ENCODE data around the gene IFRD2. TPM values are rescaled to one million over a fixed set of nuclear protein-coding genes. Genes with fewer than 3 reads are reported as not detected.
A peak's percentile ranks its signal among the peaks of the same experiment; 100 is the strongest.

Gene IFRD2
- total and polyA plus RNA-seq, 2 experiments from 2014 or later = 80.8 to 91.5 TPM

DNA sequence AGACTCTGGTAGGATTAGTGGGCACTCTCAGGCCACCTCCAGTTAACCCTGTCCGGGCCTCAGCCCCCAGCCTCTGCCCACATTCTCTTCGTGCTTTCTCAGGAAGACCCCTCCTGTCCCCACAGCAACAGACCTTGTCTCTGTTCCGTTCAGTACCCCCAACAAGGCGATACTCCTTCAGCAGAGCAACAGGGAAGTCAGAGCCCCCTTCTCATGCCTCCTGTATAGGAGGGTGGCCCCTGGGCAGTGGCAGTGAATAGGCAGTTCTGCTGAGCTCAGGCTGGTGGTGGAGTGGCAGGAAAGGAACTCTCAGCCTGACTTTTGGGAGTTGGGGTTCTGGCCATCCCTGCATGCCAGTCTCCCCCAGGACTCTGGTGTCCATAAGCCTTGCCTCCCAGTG, 22.8 kb downstream of the IFRD2 start:
- no peak for DNase-seq (ENCODE audit: low spot score)
- ATAC-seq = no peak
- Mint-ChIP-seq H3K4me1 (peaks cover 56% of the 10 kb centered on the region), H3K27ac (peak overlapping the region; percentile 5; the same call in 1 of the 2 replicates), H3K36me3 (ENCODE audit: low read depth) (no peaks in the 10 kb centered on the region), H3K4me3 (no peak overlapping the region; the same call in 2 of the 3 replicates), H3K27me3 (ENCODE audit: insufficient read depth, low read depth, poor library complexity) (peaks cover 29% of the 10 kb centered on the region), H3K9me3 (no peaks in the 10 kb centered on the region)
- no peaks in the 10 kb centered on the region for H4K20me1 ChIP-seq (replicated peaks; ENCODE audit: insufficient read depth)
- peaks cover 45% of the 10 kb centered on the region for H3K4me1 ChIP-seq (ENCODE audit: insufficient read depth)
- H2AFZ ChIP-seq = no peak overlapping the region
- no peaks in the 10 kb centered on the region for H3K9me2 ChIP-seq (ENCODE audit: insufficient read depth)
- H3K36me3 ChIP-seq (ENCODE audit: insufficient read depth) = no peaks in the 10 kb centered on the region
- no peak overlapping the region for H3K4me2 ChIP-seq
- TF ChIP-seq, protein P1, sequence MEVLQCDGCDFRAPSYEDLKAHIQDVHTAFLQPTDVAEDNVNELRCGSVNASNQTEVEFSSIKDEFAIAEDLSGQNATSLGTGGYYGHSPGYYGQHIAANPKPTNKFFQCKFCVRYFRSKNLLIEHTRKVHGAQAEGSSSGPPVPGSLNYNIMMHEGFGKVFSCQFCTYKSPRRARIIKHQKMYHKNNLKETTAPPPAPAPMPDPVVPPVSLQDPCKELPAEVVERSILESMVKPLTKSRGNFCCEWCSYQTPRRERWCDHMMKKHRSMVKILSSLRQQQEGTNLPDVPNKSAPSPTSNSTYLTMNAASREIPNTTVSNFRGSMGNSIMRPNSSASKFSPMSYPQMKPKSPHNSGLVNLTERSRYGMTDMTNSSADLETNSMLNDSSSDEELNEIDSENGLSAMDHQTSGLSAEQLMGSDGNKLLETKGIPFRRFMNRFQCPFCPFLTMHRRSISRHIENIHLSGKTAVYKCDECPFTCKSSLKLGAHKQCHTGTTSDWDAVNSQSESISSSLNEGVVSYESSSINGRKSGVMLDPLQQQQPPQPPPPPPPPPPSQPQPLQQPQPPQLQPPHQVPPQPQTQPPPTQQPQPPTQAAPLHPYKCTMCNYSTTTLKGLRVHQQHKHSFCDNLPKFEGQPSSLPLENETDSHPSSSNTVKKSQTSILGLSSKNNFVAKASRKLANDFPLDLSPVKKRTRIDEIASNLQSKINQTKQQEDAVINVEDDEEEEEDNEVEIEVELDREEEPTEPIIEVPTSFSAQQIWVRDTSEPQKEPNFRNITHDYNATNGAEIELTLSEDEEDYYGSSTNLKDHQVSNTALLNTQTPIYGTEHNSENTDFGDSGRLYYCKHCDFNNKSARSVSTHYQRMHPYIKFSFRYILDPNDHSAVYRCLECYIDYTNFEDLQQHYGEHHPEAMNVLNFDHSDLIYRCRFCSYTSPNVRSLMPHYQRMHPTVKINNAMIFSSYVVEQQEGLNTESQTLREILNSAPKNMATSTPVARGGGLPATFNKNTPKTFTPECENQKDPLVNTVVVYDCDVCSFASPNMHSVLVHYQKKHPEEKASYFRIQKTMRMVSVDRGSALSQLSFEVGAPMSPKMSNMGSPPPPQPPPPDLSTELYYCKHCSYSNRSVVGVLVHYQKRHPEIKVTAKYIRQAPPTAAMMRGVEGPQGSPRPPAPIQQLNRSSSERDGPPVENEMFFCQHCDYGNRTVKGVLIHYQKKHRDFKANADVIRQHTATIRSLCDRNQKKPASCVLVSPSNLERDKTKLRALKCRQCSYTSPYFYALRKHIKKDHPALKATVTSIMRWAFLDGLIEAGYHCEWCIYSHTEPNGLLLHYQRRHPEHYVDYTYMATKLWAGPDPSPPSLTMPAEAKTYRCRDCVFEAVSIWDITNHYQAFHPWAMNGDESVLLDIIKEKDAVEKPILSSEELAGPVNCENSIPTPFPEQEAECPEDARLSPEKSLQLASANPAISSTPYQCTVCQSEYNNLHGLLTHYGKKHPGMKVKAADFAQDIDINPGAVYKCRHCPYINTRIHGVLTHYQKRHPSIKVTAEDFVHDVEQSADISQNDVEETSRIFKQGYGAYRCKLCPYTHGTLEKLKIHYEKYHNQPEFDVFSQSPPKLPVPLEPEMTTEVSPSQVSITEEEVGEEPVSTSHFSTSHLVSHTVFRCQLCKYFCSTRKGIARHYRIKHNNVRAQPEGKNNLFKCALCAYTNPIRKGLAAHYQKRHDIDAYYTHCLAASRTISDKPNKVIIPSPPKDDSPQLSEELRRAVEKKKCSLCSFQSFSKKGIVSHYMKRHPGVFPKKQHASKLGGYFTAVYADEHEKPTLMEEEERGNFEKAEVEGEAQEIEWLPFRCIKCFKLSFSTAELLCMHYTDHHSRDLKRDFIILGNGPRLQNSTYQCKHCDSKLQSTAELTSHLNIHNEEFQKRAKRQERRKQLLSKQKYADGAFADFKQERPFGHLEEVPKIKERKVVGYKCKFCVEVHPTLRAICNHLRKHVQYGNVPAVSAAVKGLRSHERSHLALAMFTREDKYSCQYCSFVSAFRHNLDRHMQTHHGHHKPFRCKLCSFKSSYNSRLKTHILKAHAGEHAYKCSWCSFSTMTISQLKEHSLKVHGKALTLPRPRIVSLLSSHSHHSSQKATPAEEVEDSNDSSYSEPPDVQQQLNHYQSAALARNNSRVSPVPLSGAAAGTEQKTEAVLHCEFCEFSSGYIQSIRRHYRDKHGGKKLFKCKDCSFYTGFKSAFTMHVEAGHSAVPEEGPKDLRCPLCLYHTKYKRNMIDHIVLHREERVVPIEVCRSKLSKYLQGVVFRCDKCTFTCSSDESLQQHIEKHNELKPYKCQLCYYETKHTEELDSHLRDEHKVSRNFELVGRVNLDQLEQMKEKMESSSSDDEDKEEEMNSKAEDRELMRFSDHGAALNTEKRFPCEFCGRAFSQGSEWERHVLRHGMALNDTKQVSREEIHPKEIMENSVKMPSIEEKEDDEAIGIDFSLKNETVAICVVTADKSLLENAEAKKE (CRISPR knock-in tag; IDR thresholded peaks at IDR 0.05) = no peak
- no peak for TF ChIP-seq CREB1 (CRISPR knock-in tag; IDR thresholded peaks at IDR 0.05; ENCODE audit: low read depth)
- H3K79me2 ChIP-seq (replicated peaks; ENCODE audit: insufficient read depth) = no peaks in the 10 kb centered on the region
- no peak overlapping the region for H3K27ac ChIP-seq (ENCODE audit: low read depth)
- 0 out of 2 replicates have a peak, but pooled peaks cover 8% of the 10 kb centered on the region for H3F3A ChIP-seq (replicated peaks; ENCODE audit: low read depth)
- peaks cover 16% of the 10 kb centered on the region for H3K27me3 ChIP-seq (ENCODE audit: insufficient read depth)
- H3K4me3 ChIP-seq = no peak overlapping the region

DNA sequence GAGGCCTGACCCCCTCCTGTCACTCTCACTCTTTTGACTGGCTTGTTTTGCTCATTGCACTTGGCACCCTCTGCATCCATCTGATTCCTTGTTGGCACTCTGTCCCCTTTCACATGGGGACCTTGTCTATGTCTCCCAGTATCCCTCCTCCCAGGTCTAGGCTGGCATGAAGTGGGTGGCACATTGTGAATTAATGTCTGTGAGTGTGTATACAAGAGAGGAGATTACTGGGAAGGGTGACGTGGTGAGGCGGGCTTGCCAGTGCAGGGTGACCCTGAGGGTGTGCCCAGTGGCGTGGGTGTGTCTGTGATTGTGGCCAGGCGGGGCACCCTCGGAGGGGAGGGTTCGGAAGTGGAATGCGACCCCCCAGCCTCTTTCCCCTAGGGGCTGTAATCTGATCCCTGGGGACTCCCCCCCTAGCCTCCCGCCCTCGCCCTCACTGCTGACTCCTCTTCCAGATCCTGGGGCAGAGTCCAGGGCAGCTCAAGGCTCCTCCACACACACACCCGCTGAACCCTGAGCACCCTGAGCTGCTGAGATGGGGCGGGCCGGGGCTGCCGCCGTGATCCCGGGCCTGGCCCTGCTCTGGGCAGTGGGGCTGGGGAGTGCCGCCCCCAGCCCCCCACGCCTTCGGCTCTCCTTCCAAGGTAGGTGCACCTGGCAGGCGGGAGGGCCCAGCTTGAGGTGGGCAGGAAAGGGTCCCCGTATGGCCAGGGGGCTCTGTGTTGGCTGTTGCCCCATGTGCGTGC, 23.4 kb downstream of the IFRD2 start, which contains the start of gene SEMA3B:
SEMA3B (plus strand) TSS at position 445 of the 749 bp plus-strand sequence; CDS start at position 539, 94 bp downstream.
- Histone ChIP-seq H3K27ac (ENCODE audit: low read depth) (no peak within 1 kb of the TSS), H2AFZ (no peak within 1 kb of the TSS), H3K4me2 (no peak within 1 kb of the TSS), H3K79me2 (replicated peaks; ENCODE audit: insufficient read depth) (no peaks in the 10 kb centered on the region), H3K36me3 (ENCODE audit: insufficient read depth) (no peaks in the 10 kb centered on the region), H4K20me1 (replicated peaks; ENCODE audit: insufficient read depth) (no peaks in the 10 kb centered on the region), H3F3A (replicated peaks; ENCODE audit: low read depth) (0 out of 2 replicates have a peak, but pooled peaks cover 8% of the 10 kb centered on the region), H3K9me2 (ENCODE audit: insufficient read depth) (no peaks in the 10 kb centered on the region), H3K27me3 (ENCODE audit: insufficient read depth) (peaks cover 10% of the 10 kb centered on the region), H3K4me3 (no peak within 1 kb of the TSS), H3K4me1 (ENCODE audit: insufficient read depth) (peaks cover 47% of the 10 kb centered on the region)
- peaks cover 57% of the 10 kb centered on the region for H3K4me1 Mint-ChIP-seq
- no peak for DNase-seq (ENCODE audit: low spot score)
- H3K27me3 Mint-ChIP-seq (ENCODE audit: insufficient read depth, low read depth, poor library complexity) = peaks cover 26% of the 10 kb centered on the region
- peak; percentile 1; the same call in 1 of the 3 replicates for ATAC-seq
- no peak for TF ChIP-seq ZNF331 (CRISPR knock-in tag; IDR thresholded peaks at IDR 0.05; ENCODE audit: low read depth)
- TF ChIP-seq POLR2AphosphoS5 (IDR thresholded peaks at IDR 0.05; ENCODE audit: low read depth) = no peak
- TF ChIP-seq, protein P2, sequence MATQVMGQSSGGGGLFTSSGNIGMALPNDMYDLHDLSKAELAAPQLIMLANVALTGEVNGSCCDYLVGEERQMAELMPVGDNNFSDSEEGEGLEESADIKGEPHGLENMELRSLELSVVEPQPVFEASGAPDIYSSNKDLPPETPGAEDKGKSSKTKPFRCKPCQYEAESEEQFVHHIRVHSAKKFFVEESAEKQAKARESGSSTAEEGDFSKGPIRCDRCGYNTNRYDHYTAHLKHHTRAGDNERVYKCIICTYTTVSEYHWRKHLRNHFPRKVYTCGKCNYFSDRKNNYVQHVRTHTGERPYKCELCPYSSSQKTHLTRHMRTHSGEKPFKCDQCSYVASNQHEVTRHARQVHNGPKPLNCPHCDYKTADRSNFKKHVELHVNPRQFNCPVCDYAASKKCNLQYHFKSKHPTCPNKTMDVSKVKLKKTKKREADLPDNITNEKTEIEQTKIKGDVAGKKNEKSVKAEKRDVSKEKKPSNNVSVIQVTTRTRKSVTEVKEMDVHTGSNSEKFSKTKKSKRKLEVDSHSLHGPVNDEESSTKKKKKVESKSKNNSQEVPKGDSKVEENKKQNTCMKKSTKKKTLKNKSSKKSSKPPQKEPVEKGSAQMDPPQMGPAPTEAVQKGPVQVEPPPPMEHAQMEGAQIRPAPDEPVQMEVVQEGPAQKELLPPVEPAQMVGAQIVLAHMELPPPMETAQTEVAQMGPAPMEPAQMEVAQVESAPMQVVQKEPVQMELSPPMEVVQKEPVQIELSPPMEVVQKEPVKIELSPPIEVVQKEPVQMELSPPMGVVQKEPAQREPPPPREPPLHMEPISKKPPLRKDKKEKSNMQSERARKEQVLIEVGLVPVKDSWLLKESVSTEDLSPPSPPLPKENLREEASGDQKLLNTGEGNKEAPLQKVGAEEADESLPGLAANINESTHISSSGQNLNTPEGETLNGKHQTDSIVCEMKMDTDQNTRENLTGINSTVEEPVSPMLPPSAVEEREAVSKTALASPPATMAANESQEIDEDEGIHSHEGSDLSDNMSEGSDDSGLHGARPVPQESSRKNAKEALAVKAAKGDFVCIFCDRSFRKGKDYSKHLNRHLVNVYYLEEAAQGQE (IDR thresholded peaks at IDR 0.05; ENCODE audit: unreplicated experiment) = no peak
- no peak for TF ChIP-seq JUNB (IDR thresholded peaks at IDR 0.05; ENCODE audit: unreplicated experiment)
- TF ChIP-seq, protein P3, sequence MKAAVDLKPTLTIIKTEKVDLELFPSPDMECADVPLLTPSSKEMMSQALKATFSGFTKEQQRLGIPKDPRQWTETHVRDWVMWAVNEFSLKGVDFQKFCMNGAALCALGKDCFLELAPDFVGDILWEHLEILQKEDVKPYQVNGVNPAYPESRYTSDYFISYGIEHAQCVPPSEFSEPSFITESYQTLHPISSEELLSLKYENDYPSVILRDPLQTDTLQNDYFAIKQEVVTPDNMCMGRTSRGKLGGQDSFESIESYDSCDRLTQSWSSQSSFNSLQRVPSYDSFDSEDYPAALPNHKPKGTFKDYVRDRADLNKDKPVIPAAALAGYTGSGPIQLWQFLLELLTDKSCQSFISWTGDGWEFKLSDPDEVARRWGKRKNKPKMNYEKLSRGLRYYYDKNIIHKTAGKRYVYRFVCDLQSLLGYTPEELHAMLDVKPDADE (IDR thresholded peaks at IDR 0.05) = no peak
- no peak for TF ChIP-seq STAT1 (IDR thresholded peaks at IDR 0.05; ENCODE audit: unreplicated experiment)
- no peak within 1 kb of the TSS; the same call in 2 of the 3 replicates for H3K4me3 Mint-ChIP-seq
- no peaks in the 10 kb centered on the region for H3K36me3 Mint-ChIP-seq (ENCODE audit: low read depth)
- peak within 1 kb of the TSS; percentile 52; the same call in 1 of the 2 replicates for H3K27ac Mint-ChIP-seq
- no peaks in the 10 kb centered on the region for H3K9me3 Mint-ChIP-seq

Measured in GM23338 (cell line).